ENCODE results near the gene PSMF1. TPM values are rescaled to one million over a fixed set of nuclear protein-coding genes. Genes with fewer than 3 reads are reported as not detected.

Gene PSMF1
- total and polyA plus RNA-seq, 2 of the 13 experiments (the other 11 are each of a cell fraction or from before 2014, with no cell fraction given), result 82.5 to 86.0 TPM

- TF ChIP-seq ZNF318 (CRISPR knock-in tag; IDR thresholded peaks at IDR 0.05), result no peak
- peak; percentile 61; the same call in 1 of the 2 replicates for TF ChIP-seq ZNF770 (CRISPR knock-in tag; IDR thresholded peaks at IDR 0.05)
- peak; percentile 42; the same call in 1 of the 2 replicates for TF ChIP-seq RARA (CRISPR knock-in tag; IDR thresholded peaks at IDR 0.05)
- TF ChIP-seq ZBTB21 (CRISPR knock-in tag; IDR thresholded peaks at IDR 0.05), result peak; percentile 28; the same call in 1 of the 2 replicates
- TF ChIP-seq PRMT3 (CRISPR knock-in tag; IDR thresholded peaks at IDR 0.05; ENCODE audit: borderline replicate concordance, low read depth), result no peak
- peak; percentile 58; the same call in 1 of the 2 replicates for TF ChIP-seq SAP130 (CRISPR knock-in tag; IDR thresholded peaks at IDR 0.05; ENCODE audit: low read depth)
- TF ChIP-seq KAT8 (CRISPR knock-in tag; IDR thresholded peaks at IDR 0.05), result no peak
- no peak for TF ChIP-seq ASH2L (IDR thresholded peaks at IDR 0.05; ENCODE audit: insufficient read length, low read depth, low read length)
- no peak for TF ChIP-seq ATAD3A (CRISPR knock-in tag; IDR thresholded peaks at IDR 0.05)
- TF ChIP-seq GLI4 (CRISPR knock-in tag; IDR thresholded peaks at IDR 0.05; ENCODE audit: borderline replicate concordance), result 0 out of 2 replicates have a peak, but pooled peaks have one; percentile 64
- peak; percentile 44; the same call in 1 of the 2 replicates for TF ChIP-seq IRF9 (CRISPR knock-in tag; IDR thresholded peaks at IDR 0.05; ENCODE audit: borderline replicate concordance)
- peak; percentile 28; the same call in 1 of the 2 replicates for TF ChIP-seq SIX4 (CRISPR knock-in tag; IDR thresholded peaks at IDR 0.05)
- TF ChIP-seq NPAS2 (CRISPR knock-in tag; IDR thresholded peaks at IDR 0.05; ENCODE audit: borderline replicate concordance), result peak; percentile 82; the same call in 1 of the 2 replicates
- peak; percentile 68; the same call in 1 of the 2 replicates for TF ChIP-seq ZNF430 (CRISPR knock-in tag; IDR thresholded peaks at IDR 0.05)
- peak; percentile 49; the same call in 1 of the 2 replicates for TF ChIP-seq ZNF563 (CRISPR knock-in tag; IDR thresholded peaks at IDR 0.05)
- no peak for TF ChIP-seq PHB2 (IDR thresholded peaks at IDR 0.05; ENCODE audit: partially characterized antibody)
- no peak for TF ChIP-seq ZFAT (CRISPR knock-in tag; conservative IDR thresholded peaks at IDR 0.05)
- no peak for TF ChIP-seq RXRA (CRISPR knock-in tag; IDR thresholded peaks at IDR 0.05)
- TF ChIP-seq ONECUT2 (CRISPR knock-in tag; IDR thresholded peaks at IDR 0.05), result 0 out of 2 replicates have a peak, but pooled peaks have one; percentile 18
Measured at GRCh38 chr20:1171461-1172093, 53.2 kb downstream of the PSMF1 start (continued).
